HepG2 (cell line): ENCODE data around the gene ARHGEF16. TPM values are rescaled to one million over a fixed set of nuclear protein-coding genes. Genes with fewer than 3 reads are reported as not detected.
A peak's percentile ranks its signal among the peaks of the same experiment; 100 is the strongest.

Experiments
- ATAC-seq: fragments of 200-7000 bp; cut with Tn5 transposase; 3 replicates; pipeline ENCODE4 v1.9.1; 2020; ENCODE audit warnings: mild to moderate bottlenecking, moderate library complexity
- BruUV-seq: library from RNA; stranded (reverse); fragments of 400-500 nt; replicated peaks from 2 replicates; lab custom pipeline; 2021; lab: Mats Ljungman, UMichigan
- CTCF ChIA-PET: fragments of 300-600 bp; formaldehyde crosslinking; extraction: SDS; loops from one replicate; lab custom pipeline; 2021; ENCODE audit warnings: low total read pairs, inconsistent platforms, low intra/inter-chr PET ratio; lab: Yijun Ruan, JAX
- POLR2A ChIA-PET: fragments of 350-600 bp; sonication (Branson Sonifier 250); formaldehyde crosslinking; loops from one replicate; lab custom pipeline; 2020; ENCODE audit warnings: antibody characterized with exemption, inconsistent platforms; lab: Yijun Ruan, JAX
- DNase-seq: peaks from one replicate; pipeline ENCODE4 v3.0.0-alpha.2; 2015; ENCODE audit warnings: low spot score
- FAIRE-seq: peaks from 3 replicates; lab custom pipeline; 2011; peaks lifted over from hg19 to GRCh38; lab: Jason Lieb, UNC
- H2AFZ ChIP-seq: one replicate; pipeline ENCODE4 v1.6.1; 2011; ENCODE audit warnings: low read length, inconsistent platforms
- H3K27ac ChIP-seq: fragments of 300-600 bp; 3 replicates; pipeline ENCODE4 v1.8.0; 2011; ENCODE audit warnings: mixed run types, mild to moderate bottlenecking, mixed read lengths, low read length, inconsistent platforms; ENCODE audit not compliant: insufficient read depth; ENCODE audit errors: extremely low read length
- H3K27me3 ChIP-seq, 2 experiments: fragments of 200-600 bp in 1 of 2; 2 replicates in 1 of 2; 3 replicates in 1 of 2; pipeline versions ENCODE4 v1.6.0 to v1.8.0; 2011; ENCODE audit warnings: low read length in 2 of 2, mild to moderate bottlenecking in 2 of 2, moderate library complexity in 2 of 2, inconsistent platforms in 1 of 2; ENCODE audit not compliant: insufficient read depth in 2 of 2, control insufficient read depth in 1 of 2
- H3K36me3 ChIP-seq, 2 experiments: fragments of 200-600 bp in 1 of 2; replicated peaks in 1 of 2; 2 replicates in 1 of 2; 3 replicates in 1 of 2; pipeline versions ENCODE4 v1.5.1 to v1.8.0; 2011; ENCODE audit warnings: low read length in 2 of 2, inconsistent platforms in 1 of 2; ENCODE audit not compliant: insufficient read depth in 2 of 2, control insufficient read depth in 1 of 2
- H3K4me1 ChIP-seq: 2 replicates; pipeline ENCODE4 v1.5.1; 2012; ENCODE audit warnings: low read length, inconsistent platforms; ENCODE audit not compliant: insufficient read depth
- H3K4me2 ChIP-seq: 2 replicates; pipeline ENCODE4 v1.6.0; 2011; ENCODE audit warnings: low read depth, low read length, inconsistent platforms
- H3K4me3 ChIP-seq, 3 experiments: fragments of 200-600 bp in 1 of 3; sonication (generic), shearing (Covaris generic) in 1 of 3; replicated peaks in 1 of 3; 2 replicates each; pipeline ENCODE4 v1.5.1; 2011 to 2016; ENCODE audit warnings: low read length in 3 of 3, inconsistent platforms in 2 of 3, low read depth in 2 of 3, mild to moderate bottlenecking in 2 of 3, control low read depth in 1 of 3, mixed read lengths in 1 of 3; ENCODE audit not compliant: insufficient read depth in 1 of 3
- H3K79me2 ChIP-seq: one replicate; pipeline ENCODE4 v1.6.1; 2011; ENCODE audit warnings: low read length, inconsistent platforms; ENCODE audit not compliant: insufficient read depth
- H3K9ac ChIP-seq: 2 replicates; pipeline ENCODE4 v1.6.0; 2011; ENCODE audit warnings: mild to moderate bottlenecking, low read depth, low read length, inconsistent platforms; ENCODE audit not compliant: insufficient read depth
- H3K9me3 ChIP-seq: 2 replicates; pipeline ENCODE4 v1.5.1; 2012; ENCODE audit warnings: mild to moderate bottlenecking, low read length
- H4K20me1 ChIP-seq: 2 replicates; pipeline ENCODE4 v1.6.0; 2011; ENCODE audit warnings: inconsistent platforms, mild to moderate bottlenecking, low read length, moderate library complexity; ENCODE audit not compliant: insufficient read depth
- WGBS: methylation state at CpG from one replicate; pipeline ENCODE4 v1.1.6; 2017; ENCODE audit warnings: low lambda C conversion rate; 5-methylcytosine and 5-hydroxymethylcytosine counted together
- in situ Hi-C: cut with HindIII; loops from 2 replicates; pipeline ENCODE4 v1.10.0; 2017; ENCODE audit warnings: low pct_unique_long_range_greater_than_20kb; ENCODE audit not compliant: extremely low pct_ligation_motif_present
- intact Hi-C: fragments of 100-400 bp; cut with micrococcal nuclease; formaldehyde crosslinking; loops from one replicate; pipeline ENCODE4 v1.10.0; 2022; ENCODE audit not compliant: unreplicated experiment
- polyA plus RNA-seq, 8 experiments: library from polyadenylated mRNA; depleted of rRNA in 3 of 8; stranded (reverse) in 7 of 8; unstranded in 1 of 8; fragments of >200 nt; fragmentation: Illumina TruSeq in 4 of 8; extraction: Trizol in 4 of 8; gene quantifications; 2 replicates each; pipeline versions ENCODE4 v1.2.1 to v1.2.3, GENCODE V29; 2011 to 2016; ENCODE audit warnings: low read depth in 4 of 8, missing spikeins in 1 of 8, mixed read lengths in 1 of 8; ENCODE audit not compliant: insufficient read depth in 1 of 8
- total RNA-seq, 5 experiments: library from RNA; depleted of rRNA; stranded (reverse); fragments of >200 nt; fragmentation: Illumina TruSeq; extraction: Trizol; gene quantifications; 2 replicates each; pipeline ENCODE4 v1.2.3, GENCODE V29; 2016; ENCODE audit warnings: low read depth in 1 of 5
- TF ChIP-seq, protein P1 (sequence below): sonication (generic); formaldehyde crosslinking; IDR thresholded peaks from 2 replicates; pipeline ENCODE4 v1.4.0; 2020; ENCODE audit warnings: missing genetic modification reagents
- TF ChIP-seq, protein P2 (sequence below): sonication (generic); formaldehyde crosslinking; IDR thresholded peaks from 2 replicates; pipeline ENCODE4 v1.4.0; 2020; ENCODE audit warnings: missing genetic modification reagents

Gene ARHGEF16
- total and polyA plus RNA-seq, 2 of the 13 experiments (the other 11 are each of a cell fraction or from before 2014, with no cell fraction given): 20.3 to 39.9 TPM

DNA sequence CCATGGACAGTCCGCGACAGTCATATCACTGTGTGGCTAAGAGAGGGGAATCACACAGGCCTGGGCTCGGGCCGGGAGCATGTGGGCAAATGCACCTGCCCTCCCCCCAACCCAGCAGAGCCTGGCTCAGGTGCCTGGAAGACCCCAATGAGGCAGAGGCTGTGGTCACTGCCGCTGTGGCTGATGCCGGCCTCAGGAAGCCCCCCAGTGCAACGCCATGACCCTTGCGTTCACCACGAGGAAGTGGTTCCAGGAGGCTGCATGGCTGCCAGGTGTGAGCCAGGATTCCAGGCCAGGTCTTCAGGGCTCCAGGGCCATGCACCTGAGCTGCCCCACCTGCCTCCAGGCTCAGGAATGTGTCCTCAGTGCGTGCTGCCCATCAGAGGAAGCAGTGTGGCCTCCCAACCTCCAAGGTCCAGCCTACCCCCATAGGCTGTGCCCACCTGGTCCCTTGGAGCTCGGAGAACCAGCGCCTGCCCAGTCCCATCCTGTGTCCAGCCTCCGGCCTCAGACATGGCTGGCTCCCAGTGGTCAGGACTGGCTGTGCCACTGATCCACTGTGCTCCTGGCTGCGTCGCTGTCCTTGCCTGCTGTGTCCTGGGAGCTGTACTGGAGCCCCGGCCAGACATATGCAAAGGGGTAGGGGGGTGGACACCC is 8.0 kb downstream of the ARHGEF16 start:
- POLR2A ChIA-PET: interaction anchor here (1.6 to 11.4 kb wide), 2 partner anchors 9 to 10 kb away, joined by 6 to 282 read pairs; no protein-coding TSS in a partner anchor
- no peak for DNase-seq
- no TSS peak for BruUV-seq

More for the DNA sequence above, 8.0 kb downstream of the ARHGEF16 start:
- TF ChIP-seq, protein P1, sequence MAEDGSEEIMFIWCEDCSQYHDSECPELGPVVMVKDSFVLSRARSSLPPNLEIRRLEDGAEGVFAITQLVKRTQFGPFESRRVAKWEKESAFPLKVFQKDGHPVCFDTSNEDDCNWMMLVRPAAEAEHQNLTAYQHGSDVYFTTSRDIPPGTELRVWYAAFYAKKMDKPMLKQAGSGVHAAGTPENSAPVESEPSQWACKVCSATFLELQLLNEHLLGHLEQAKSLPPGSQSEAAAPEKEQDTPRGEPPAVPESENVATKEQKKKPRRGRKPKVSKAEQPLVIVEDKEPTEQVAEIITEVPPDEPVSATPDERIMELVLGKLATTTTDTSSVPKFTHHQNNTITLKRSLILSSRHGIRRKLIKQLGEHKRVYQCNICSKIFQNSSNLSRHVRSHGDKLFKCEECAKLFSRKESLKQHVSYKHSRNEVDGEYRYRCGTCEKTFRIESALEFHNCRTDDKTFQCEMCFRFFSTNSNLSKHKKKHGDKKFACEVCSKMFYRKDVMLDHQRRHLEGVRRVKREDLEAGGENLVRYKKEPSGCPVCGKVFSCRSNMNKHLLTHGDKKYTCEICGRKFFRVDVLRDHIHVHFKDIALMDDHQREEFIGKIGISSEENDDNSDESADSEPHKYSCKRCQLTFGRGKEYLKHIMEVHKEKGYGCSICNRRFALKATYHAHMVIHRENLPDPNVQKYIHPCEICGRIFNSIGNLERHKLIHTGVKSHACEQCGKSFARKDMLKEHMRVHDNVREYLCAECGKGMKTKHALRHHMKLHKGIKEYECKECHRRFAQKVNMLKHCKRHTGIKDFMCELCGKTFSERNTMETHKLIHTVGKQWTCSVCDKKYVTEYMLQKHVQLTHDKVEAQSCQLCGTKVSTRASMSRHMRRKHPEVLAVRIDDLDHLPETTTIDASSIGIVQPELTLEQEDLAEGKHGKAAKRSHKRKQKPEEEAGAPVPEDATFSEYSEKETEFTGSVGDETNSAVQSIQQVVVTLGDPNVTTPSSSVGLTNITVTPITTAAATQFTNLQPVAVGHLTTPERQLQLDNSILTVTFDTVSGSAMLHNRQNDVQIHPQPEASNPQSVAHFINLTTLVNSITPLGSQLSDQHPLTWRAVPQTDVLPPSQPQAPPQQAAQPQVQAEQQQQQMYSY (CRISPR knock-in tag): peak; percentile 55; the same call in 1 of the 2 replicates
- TF ChIP-seq, protein P2, sequence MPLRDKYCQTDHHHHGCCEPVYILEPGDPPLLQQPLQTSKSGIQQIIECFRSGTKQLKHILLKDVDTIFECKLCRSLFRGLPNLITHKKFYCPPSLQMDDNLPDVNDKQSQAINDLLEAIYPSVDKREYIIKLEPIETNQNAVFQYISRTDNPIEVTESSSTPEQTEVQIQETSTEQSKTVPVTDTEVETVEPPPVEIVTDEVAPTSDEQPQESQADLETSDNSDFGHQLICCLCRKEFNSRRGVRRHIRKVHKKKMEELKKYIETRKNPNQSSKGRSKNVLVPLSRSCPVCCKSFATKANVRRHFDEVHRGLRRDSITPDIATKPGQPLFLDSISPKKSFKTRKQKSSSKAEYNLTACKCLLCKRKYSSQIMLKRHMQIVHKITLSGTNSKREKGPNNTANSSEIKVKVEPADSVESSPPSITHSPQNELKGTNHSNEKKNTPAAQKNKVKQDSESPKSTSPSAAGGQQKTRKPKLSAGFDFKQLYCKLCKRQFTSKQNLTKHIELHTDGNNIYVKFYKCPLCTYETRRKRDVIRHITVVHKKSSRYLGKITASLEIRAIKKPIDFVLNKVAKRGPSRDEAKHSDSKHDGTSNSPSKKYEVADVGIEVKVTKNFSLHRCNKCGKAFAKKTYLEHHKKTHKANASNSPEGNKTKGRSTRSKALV (CRISPR knock-in tag): no peak
- H3K9ac ChIP-seq: no peak overlapping the region
- intact Hi-C loops (no loop called here), in situ Hi-C loops (no loop called here)
- WGBS: 96% methylated on average over 11 of the region's 16 CpGs
- no peak overlapping the region for H3K4me3 ChIP-seq
- FAIRE-seq (no peak), ATAC-seq (no peak)
- no peak overlapping the region for H2AFZ ChIP-seq
- H3K27ac ChIP-seq: no peak overlapping the region
- peaks cover 0 to 8% of the 10 kb centered on the region in 2 experiments; a peak in 4 of 5 replicates for H3K36me3 ChIP-seq
- no peaks in the 10 kb centered on the region for H4K20me1 ChIP-seq
- H3K4me2 ChIP-seq: no peak overlapping the region
- CTCF ChIA-PET: no interaction called here
- H3K9me3 ChIP-seq: no peaks in the 10 kb centered on the region
- H3K4me1 ChIP-seq: peaks cover 43% of the 10 kb centered on the region
- H3K79me2 ChIP-seq: peaks cover 30% of the 10 kb centered on the region
- H3K27me3 ChIP-seq: no peaks in the 10 kb centered on the region
